Esophagus mucosa (tissue), 1 donor: ENCODE measurements around the gene KCNQ1OT1. TPM values are rescaled to one million over a fixed set of nuclear protein-coding genes. Genes with fewer than 3 reads are reported as not detected.

Source experiments
- ATAC-seq: fragments of 200-7000 bp; cut with Tn5 transposase; one replicate; pipeline ENCODE4 v1.9.1; 2020
- total RNA-seq: library from RNA; stranded (reverse); gene quantifications from one replicate; pipeline ENCODE4 v1.2.4, GENCODE V29; 2023
- donor health status: DM: yes; HTN: yes; CAD: no.

KCNQ1OT1 gene
- total RNA-seq, 1 donor from 2014 or later, result 0.60 TPM

- no peak for ATAC-seq
Measured at GRCh38 chr11:2666828-2667570, 32.8 kb downstream of the KCNQ1OT1 start.

DNA sequence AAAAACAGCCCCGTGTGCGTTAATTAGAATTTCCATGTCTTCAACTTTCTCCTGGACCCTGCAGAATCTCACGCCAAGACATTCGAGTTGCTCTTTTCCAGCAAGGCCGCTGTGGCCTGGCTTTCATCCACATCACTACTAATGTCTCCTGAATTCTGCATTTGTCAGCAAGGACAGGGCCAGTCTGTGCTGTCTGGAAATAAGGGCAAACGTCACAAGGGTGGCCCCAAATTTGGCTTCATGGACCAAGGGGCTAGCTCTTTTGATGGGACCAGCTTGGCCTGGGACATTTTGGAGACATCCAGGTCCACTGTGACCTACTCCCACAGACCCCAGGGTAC, 33.4 kb downstream of the KCNQ1OT1 start:
- no peak for ATAC-seq

- ATAC-seq, result no peak
Measured at GRCh38 chr11:2665526-2666400, 34.0 kb downstream of the KCNQ1OT1 start.

DNA sequence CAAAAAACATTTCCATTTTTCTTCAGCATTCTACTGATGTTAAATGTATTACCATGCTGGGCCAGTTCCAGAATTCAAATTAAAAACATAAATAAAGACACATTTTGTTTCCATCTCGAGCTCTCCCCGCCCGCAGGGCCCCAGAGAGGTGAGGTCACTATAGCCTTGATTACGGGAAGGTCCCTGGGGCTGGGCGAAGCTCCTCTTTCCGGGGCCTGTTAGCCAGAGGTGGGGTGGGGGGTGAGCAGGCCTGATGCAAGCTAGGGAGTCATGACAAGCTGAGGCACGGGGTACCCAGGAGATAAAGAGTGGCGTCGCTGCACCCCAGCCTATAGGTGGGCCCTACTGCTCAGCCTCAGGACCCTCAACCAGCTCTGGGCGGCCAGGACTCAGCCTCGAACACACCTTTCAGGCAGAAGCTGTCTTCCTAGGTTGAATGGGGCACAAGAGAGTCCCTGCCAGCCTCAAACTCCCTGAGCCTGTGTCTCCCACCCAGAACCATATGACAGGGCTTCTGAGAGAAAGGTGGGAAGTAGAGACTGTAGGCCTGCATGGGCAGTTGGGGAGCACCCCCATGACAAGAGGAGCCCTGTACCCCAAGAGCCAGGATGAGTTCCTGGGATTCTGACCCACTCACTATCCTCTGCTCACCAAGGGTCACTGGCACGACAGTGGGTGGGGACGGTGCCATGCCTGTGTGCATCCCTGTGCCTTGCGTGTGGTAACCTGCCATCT, 34.8 kb downstream of the KCNQ1OT1 start:
- no peak for ATAC-seq

DNA sequence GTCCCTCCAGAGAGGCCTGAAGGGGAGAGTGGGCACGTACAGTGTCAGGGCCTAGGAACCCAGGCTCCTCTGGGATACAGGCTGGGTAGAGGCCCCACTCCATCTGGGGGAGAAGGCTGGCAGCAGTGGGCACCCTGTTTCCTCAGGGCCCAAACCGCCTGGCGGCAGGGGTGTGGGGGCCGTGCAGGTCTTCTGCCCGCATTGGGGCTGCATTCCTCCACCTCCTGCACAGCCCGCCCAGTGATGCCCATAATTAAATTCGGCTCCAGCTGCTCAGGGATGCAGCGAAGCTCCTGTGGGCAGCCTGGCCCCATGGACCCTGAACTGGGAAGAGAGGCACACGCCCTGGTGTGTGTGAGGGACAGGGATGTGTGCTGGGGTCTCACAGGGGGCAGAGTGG, 35.4 kb downstream of the KCNQ1OT1 start:
- ATAC-seq, result peak; percentile 20

GRCh38 chr11:2663915-2664314, 35.9 kb downstream of the KCNQ1OT1 start:
- no peak for ATAC-seq

GRCh38 chr11:2663506-2663905, 36.3 kb downstream of the KCNQ1OT1 start:
- no peak for ATAC-seq

- no peak for ATAC-seq
Measured at GRCh38 chr11:2662430-2663299, 37.1 kb downstream of the KCNQ1OT1 start.

- no peak for ATAC-seq
Measured at GRCh38 chr11:2662024-2662312, 37.8 kb downstream of the KCNQ1OT1 start.

DNA sequence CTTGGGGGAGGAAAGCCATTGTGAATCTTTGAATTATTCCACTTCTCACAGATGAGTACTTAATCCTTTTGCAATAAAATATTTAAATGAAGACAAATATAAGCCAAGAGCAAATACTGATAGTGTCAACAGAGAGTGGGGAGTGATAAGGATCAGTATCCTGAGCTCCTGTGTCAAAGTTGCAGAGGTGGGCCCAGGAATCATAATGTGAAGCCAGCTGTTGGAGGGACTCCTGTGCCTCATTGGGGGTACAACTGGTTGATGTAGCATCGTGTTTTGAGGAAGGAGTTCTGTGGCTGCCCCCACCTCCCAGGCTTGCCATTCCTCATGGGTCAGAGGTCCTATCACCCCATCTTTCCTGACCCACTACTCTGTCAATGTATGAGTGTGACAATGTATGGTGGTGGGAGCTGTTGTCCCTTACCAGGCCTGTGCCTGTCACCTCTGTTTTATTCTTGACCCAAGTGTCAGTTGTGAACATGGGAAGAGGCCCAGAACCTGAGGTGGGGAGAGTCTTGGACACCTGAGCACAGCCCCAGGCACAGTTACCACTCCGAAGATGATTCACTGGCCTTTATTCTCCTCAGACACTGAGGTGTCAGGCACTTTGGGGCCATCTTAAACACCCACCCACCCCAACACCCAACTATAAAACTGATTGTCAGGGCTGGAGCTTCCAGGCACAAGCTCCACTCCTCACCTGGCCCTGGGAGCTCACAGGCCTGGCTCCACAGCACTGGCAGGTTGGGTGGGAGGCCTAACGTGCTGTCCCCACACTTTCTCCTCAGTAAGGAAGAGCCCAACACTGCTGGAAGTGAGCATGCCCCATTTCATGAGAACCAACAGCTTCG, 38.4 kb downstream of the KCNQ1OT1 start:
- no peak for ATAC-seq

DNA sequence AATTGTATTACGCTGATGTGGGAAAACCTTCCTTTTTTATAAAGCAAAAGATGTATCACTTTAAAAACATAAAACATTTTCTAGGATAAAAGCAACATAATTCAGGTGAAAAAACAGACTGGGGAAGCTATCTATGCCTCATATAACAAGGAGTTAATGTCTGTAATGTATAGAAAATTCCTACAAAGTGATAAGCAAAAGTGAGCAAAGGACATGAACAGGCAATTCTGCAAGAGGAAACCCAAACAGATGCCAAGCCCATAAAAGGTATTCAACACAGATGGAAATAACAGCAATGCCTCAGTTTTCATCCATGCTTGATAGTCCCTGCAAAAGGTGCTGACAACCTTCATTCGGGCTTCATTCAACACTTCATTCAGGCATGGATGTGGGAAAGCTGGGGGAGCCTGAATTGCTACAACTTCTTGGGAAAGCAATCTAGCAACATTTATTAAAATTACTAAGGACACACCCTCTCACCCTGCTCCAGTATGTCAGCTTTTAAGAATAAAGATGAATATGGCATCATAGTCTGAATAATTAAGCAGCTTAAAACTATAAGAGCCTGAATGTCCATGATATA, 39.3 kb downstream of the KCNQ1OT1 start:
- no peak for ATAC-seq

- ATAC-seq, result no peak
Measured at GRCh38 chr11:2657697-2658284, 42.0 kb downstream of the KCNQ1OT1 start.

- no peak for ATAC-seq
Measured at GRCh38 chr11:2656859-2657258, 42.9 kb downstream of the KCNQ1OT1 start.

DNA sequence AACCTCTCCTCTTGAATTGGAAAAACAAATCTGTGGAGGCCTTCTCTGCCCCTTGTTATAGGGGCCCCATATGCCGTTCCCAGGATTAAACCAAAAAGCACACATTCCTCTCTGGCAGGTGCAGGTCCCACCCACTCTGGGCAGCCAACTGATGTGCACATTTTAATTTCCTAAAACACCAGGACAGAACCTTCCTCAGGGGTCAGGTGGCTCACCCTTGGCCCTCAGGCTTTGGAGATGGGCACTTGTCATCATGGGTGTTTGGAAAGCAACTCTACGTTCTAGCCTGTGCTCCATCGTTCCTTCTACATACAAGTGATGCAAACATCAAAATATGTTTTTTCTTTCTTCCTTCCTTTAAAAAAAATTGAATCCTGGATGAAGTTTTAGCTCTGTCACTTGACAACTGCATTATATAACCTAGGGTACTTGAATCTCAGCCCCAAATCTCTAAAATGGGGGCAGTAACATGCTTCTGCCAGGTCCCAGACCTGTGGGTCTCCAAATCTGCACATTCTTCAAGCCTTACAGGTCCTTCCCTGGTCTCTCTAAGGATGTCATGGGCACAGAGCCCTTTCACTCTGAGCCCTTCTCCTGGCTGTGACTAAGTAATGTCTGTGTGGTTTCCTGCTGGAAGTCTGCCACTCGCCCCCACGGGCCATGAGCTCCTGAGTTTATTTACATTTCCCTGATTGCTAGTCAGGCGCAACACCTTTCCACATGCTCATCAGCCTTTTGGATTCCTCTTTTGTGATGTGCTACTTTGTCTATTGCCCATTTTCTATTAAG, 43.8 kb downstream of the KCNQ1OT1 start:
- ATAC-seq, result no peak

DNA sequence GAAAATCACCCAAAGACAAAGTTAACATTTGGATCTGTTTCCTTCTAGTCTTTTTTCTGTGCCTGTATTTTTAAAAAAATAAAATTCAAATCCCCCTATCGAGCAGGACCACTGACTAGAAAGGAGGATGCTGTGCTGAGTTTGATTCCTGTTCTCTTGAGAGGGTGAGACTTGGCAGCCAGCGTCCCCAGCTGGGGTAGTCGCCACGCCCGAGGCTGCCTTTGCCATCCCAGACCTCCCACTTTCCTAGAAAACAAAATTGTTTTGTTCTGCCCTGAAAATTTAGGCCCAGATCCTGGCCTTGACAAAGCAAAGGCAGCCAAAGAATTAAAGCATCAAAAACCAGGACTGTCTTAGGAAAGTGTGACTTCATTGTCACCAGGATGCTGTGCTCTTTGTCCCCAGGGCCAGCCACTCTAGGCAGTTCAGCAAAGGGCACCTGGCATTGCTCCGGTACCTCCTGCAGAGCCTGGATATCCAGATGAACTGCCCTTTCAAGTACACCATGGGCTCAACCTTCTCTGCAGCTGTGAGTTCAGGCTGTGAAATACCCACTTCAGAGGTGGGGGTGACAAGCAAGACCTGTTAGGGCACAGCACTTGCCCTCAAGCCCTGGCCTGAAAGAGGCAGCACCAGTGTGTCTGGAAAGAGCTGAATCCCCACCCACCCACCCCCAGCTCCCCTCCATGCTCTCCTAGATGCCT, 44.6 kb downstream of the KCNQ1OT1 start:
- ATAC-seq, result peak; percentile 37

DNA sequence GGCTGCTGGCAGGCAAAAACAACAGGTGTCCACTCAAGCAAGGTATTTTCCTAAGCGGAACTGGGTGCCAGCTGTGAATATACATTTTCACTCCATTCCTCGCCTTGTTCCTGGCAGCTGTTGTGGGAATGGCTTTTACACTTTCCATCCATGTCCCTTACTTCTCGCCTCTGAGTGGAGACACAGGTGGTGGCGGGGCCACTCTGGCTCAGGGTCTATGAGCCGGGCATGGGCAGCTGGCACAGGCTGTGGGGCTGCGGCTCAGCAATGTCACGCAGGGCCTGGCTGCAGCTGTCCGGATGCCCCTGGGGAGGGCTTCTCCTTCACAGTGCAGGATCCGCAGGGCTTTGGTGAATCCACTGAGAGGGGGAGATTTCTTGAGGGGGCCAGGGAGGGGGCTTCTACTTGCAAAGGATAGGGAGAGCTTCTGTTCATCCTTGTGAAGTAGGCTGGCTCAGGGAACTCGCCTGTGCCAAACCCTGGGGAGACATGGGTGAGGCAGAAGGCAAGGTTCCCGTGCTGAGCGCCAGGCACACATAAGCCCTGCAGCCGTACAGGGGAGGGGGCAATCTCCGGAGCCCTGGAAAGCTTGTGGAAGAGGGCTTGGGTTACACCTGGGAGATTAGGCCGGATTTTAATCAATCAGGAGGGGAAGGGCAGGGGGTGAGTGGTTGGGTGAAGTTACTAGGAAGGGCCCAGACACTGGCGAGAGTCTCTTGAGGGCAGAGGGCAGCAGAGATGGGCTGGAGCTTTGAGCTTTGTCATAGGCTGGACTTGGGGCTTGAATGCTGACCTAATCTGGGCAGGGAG, 45.7 kb downstream of the KCNQ1OT1 start:
- ATAC-seq, result no peak

DNA sequence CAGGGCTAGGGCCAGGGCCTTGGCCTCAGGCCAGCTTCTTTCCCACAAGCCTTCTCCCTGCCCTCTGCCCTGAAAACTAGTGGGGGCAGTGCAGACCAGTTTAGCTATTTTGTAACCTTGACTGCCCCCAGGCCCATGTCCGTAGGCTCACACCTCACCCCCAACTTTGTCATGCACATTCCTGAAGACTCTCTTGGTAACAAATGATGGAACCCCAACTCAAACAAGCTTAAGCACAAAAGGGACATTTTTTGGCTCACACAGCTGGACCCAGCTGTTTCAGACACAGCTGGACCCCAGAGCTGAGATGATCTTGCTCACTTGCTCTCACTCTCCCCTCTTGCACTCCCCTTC, 46.6 kb downstream of the KCNQ1OT1 start:
- no peak for ATAC-seq
